T-helper 1 cell (primary cell): Measurements from ENCODE around the gene TBC1D4.

ENCODE experiments used
- DNase-seq, 5 donors: peaks; one replicate each; pipeline ENCODE4 v3.0.0-alpha.2; 2012 to 2020

Gene TBC1D4

DNA sequence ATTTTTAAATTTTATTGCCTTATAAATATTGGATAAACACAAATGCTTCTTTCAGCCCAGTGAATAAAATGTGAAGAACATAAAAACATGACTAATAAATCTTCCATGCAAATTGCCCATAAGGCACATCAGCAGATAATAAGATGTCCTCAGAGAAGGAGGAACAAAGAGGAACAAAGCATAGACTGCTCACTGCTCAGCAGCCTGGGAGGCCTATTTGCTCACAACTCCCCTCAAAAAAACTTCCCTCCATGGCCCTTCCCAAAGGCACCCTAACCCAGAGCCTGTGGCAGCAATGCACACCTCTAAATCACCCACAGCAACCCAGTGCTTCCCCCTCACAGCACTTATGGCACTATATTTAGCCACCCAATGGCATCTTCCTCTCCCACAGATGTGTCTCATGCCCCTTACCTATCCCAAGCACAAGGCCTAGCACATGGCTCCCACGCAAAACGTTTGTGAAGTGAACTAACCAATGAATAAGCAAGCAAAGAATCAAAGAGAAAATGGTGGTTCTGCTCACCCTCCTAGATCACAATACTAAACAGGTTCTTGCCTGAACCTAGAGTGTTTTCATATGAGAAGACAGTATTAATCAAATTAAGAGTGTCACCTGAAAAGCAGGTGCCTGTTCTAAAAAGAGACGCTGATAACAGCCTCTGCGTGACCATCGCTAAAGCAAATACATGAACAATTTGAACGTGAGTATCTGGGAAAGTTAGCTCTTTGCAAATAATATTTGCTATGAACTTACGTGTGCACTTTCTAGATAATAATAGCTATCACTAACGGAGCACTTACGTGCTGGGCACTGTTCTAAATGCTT is 96.9 kb downstream of the TBC1D4 start:
- DNase-seq, result no peak

DNA sequence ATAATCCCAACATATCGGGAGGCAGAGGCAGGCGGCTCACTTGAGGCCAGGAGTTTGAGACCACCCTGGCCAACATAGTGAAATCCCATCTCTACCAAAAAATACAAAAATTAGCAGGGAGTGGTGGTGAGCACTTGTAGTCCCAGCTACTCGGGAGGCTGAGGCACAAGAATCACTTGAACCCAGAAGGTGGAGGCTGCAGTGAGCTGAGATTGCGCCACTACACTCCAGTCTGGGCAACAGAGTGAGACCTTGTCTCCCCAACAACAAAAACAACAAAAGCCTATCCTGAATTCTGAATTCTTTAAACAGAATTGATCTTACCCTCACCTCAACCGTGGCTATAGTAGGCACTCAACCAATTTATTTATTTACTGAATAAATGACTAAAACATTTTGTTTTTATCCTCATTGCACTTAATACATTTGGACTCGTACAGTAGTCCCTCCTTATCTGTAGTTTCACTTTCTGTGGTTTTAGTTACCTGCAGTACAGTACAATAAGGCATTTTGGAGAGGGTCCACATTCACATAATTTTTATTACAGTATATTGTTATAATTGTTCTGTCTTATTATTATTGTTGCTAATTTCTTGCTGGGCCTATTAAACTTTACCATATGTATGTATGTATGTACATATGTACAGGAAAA is 98.8 kb downstream of the TBC1D4 start:
- DNase-seq, result no peak

DNA sequence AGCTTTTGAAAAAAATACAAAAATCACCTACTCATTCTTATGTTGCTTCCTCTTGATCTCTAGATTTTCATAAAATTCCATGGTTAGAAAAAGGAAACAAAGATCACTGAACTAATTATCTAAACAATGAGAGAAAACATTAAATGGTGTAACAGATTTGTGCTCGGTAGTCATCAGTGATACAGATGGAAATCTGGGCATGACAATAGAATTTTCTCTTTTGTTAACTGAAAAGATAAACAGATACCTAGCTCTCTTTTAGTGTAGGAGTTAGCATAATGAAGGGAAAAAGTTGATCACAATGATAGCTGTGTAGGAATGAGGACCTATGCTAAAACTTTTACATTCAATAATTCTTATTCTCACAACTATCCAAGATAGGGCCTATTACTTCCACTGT is 103.7 kb downstream of the TBC1D4 start:
- no peak for DNase-seq

DNA sequence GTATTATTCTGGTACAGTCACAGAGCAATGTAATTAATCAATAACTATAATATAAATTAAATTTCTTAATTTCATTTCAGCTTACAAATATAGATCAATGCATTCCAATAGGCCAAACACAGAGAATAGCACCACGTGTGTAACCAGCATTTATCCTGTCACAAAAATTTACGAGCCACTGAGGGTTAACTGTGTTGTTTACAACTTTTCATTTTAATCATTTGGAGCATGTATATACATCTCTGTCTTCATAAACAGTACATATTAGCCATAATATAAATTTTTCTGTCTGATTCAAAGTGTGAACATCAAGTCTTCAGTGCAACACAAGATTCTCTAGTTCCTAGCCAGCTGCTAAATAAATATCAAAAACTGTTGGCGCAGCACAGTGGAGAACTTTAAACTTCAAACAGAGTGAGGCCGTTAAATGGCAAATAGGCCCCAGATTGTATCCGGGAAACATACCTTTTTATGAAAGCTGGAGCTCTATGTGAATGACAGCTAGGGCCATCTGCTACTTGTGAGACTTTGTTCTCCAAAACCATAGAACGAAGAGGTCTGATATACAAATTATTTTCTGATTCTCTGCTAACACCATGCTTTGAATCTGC is 105.1 kb downstream of the TBC1D4 start:
- no peak for DNase-seq

DNA sequence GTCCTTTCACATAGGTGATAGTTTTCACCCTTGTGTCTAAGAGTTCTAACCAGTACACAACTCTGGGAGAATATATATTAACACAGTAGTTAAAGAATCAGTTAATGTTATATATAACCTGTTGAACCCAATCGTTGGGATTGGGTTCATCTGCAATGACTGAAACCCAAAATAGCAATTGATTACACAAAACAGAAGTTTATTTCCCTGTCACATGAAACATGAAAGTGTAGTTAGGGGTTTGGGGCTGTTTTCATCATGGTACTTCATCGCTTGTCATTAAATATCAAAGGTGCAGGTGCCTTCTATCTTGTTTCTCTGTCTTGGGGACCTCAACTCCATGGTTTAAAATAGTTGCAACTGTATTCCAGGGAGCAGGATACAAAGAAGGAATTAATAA is 106.6 kb downstream of the TBC1D4 start:
- no peak for DNase-seq

DNA sequence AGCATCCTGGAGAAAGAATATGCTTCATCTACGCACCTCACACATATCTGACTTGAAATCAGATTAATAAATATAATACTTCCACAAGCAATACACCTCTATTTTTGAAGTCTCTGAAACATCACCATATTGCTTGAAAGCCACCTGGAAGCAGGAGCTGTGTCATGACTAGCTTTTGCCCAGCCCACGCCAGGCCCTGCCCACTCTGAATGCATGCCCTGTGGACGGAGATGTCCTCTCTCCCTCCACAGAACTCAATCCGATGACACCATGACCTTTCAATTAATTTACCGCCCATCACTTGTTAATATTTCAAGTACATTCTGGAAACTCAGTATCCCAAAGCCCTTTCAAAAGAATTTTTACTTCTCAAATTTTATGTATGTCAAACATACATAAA is 108.0 kb downstream of the TBC1D4 start:
- DNase-seq, result no peak

DNA sequence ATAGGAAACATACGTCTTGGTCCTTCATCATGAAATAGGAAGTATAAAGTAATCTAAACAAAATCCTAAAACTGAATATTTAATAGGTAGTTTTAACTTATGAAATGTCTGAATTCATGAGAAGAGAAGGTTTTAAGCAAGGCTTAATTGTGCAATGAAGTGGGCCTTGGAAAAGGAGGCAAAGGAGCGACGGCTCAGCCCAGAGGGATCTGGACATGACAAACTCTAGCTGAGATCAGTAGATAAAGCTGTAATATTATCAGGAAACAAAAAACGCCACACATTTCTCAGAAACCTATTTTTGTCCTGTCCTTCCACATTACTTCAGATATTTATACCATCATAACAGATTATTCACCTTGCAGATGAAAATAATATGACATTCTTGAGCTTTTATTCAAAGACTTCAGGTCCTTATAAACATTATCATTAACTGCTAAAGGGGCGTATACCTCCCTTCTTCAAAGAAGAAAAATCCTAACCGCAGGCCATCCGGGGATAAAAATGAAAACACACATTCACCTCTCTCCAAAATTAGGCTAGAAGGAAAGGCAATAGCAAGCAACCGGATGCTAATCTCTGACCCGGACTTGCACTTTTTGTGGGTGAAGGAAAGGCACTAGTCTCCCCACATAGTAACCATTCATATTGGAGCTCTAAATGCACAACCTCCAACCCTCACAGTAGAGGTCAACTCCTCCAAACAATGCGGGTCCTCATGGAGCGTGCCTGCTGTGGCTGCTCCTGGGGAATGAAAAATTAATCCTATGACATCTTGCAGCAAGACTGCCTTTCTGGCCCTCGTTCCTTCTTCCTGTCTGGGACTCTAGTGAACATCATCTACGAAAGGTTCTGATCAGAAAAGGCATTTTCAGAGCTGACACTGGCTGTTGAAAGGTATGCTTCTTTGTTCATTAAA is 108.8 kb downstream of the TBC1D4 start:
- DNase-seq, result no peak

DNA sequence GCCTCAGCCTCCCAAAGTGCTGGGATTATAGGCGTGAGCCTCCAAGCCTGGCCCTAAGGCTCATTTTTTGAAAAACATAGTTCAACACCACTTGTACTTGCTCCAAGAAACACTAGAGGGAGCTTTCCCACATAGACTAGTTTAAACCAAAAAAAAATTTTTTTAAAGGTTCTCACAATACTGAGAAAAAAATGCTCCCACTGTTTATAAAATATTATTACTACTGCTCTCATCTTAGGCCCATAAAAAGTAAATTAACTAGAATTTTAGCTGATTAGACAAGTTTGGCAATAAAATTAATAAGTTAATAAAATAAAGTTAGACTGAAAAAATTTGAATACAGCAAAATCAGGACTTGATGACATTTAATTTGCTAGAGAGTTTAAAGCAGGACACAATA is 109.5 kb downstream of the TBC1D4 start:
- peak in 1 of 5 donors; percentile 17 for DNase-seq

DNA sequence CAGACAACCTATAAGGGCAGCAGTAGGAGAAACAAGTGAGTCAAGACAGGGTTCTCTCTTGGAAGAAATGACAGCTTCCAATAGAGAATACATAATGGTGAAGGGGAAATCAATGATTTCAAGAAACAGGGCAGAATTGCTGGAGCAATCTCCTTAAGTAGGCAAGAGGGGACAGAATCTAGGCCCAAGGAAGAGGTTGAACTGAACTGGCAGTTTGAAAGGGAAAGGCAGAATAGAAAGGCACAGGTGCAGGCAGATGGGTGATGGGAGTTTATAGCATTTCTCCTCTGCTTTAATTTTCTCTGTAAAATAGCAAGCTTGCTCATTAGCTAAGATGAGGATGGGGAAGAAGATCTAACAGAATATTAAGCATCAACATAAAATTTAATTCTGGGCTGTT is 110.8 kb downstream of the TBC1D4 start:
- DNase-seq, result no peak

DNA sequence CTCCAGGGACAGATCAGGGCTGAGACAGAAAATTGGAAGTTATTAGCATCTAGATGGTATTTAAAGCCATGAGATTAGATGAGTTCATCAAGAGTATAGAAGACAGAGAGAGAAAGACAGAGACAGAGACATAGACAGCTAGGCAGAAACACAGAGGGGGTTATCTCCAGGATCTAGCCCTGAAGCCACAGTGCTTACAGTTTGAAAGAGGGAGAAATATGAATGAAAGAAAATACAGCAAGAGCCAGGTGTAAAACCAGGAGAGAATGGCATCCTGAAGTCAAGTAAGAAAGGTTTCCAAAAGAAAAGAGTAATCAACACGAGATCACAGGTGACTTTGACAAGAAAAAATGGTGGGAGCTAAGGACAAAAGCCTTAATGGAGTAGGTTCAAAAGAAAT is 111.2 kb downstream of the TBC1D4 start:
- DNase-seq, result no peak

DNA sequence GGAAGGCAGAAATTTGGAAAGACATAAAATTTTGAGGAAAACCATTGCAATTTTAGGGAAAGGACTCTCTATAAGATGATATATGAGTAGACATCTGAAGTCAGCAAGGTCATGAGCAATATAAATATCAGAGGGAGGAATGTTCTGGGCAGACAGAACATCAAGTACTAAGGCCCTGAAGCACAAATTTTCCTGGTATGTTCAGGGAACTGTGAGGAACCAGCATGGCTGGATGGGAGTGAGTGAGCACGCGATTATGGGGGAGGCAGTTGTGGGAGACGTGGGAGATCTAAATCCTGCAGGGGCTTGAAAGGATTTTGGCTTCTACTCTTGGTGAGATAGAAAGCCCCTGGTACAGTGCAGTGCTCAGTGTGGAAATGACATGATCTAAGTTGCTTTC is 112.0 kb downstream of the TBC1D4 start:
- DNase-seq, result no peak

DNA sequence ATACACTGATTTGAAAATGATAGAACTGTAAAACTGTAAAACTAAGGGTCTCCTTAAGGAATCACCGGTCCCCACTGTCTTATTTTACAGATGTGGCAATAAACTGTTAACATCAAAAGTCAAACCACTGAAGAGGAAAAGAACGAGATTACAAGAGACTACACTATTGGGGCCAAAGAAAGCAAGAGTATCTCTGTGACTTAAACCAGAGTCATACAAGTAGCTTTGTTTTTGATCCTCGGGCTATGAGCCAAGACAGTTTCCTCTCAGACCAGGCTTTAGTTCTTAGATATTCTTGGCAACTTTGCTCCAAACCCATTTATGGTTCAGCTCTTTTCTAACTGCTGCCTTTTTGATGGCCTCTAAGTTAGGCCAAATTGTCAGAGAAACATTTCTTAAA is 113.8 kb downstream of the TBC1D4 start:
- DNase-seq, result no peak

DNA sequence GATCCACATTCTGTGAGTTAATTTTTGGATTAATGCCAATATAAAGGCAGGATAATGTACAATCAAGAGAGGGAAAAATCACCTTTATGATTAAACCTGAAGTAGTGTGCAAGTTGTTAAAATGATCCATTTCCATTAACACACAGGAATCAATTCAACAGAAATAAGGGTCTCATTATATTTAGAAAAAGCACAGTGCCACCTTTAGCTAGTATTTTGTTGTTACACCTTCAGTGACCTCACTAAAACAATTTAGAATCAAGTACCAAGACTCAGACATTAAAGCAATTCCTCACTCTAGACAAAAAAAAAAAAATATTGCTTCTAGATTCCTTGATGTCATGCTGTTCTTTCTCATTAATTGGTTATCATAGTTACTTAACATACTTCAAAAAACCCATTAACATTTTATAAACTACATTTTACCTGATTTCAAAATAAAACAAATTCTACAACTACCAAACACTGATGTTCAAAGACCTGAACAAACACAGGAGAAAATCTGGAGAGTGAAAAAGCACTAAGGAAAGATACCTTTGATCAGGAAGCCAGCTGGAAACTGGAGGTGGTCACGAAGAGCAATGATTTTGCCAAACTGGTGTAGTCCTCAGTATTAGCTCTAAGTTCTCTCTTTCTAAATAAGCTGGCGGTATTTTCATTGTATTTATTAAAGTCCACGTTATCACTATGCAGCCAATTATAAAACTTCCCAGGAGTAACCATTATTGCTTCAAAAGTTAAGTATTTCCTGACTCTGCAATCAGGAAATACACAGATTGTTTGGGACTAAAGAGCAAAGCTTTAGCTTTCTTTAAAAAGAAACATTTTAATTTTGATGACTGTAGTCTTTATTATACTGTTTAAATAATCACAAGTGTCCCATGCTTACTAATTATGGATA is 115.3 kb downstream of the TBC1D4 start:
- DNase-seq, result no peak

DNA sequence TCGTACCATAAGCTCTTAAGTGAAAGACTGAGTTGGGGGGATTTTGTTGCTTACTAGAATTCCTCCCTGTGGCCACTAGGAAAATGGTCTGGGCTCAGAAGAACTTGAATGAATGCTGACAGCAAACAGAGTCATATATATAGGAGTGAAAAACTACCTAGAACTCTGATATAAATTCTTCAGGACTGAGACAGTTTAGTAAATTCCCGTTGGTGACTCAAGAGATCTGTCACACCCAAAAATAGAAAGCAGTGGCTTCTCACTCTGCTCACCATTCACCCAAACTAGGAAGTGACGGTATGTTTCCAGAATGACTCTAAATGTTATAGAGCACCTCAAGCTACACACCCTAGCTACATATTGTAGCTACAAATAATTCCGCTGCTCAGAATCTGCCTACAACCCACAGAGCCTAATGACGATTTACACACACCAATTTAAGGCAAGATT is 116.2 kb downstream of the TBC1D4 start:
- peak in 1 of 5 donors; percentile 79 for DNase-seq

DNA sequence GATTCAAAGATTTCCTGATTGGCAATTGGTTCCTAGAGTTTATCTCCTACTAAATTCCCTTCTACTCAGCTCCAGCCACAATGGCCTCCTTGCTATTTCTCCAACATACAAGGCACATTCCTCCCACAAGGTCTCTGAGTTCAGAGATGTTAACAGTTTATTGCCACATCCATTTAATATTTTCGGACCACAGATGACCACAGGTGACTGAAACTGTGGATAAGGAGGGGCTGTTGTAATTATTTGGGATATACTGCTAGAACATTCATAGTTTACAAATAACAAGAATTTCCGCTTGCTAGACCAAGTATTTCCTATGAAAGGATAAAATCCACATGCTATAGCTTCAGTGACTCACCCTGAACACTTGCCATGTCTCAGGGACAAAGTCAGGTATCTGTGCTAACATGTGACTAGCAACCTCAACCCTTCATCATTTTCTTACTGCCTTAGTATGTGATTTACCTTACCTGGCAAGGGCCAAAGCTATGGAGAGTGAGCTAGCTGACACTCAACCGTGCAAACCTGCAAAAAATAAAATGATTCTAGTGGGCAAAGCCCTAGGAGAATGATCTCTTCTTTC is 117.7 kb downstream of the TBC1D4 start:
- no peak for DNase-seq

DNA sequence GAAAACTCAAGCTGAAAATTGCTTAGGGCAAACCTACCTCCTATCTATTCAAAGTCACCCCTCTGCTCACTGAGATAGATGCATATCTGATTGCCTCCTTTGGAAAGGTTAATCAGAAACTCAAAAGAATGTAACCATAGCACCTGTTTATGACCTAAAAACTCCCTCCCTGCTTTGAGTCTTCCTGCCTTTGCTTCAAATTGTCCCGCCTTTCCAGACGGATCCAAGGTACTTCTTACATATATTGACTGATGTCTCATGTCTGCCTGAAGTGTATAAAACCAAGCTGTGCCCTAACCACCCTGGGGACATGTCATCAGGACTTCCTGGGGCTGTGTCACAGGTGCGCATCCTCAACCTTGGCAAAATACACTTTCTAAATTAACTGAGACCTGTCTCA is 118.6 kb downstream of the TBC1D4 start:
- DNase-seq, result no peak

DNA sequence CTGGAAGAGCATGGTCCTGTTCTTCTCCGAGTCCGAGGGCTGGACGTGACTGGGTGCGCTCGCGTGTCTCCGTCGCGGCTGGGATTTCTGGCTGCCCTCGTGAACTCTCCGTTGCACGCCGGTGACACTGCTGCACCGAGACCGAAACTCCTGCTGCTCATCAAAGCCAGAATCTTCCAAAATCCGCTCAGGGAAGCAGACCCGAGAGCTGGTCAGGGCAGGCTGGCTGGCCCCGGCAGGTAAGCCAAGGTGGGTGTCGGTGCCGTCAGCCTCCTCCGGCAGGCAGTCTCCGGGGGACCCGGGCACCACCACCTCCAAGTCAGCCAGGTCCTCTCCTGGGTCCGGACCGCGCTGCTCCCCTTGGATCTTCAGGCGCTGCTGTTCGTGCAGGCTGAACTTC is 119.9 kb downstream of the TBC1D4 start:
- no peak for DNase-seq

DNA sequence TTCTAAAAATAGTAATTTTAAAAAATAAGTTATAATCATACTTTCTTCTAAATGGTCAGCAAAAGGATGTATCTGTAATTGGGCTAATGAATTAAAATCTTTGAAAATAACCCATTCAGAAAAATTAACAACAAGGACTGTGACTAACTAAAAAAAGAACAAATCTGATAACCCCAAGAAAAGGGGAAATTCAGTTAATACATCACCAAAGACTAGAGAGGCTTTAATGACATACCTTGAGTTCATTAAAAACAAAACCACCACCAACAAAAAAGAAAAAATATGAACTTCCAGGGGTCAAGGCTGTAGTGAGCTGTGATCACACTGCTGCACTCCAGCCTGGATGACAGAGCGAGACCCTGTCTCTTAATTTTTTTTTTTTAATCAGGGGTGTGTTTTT is 121.8 kb downstream of the TBC1D4 start:
- no peak for DNase-seq

DNA sequence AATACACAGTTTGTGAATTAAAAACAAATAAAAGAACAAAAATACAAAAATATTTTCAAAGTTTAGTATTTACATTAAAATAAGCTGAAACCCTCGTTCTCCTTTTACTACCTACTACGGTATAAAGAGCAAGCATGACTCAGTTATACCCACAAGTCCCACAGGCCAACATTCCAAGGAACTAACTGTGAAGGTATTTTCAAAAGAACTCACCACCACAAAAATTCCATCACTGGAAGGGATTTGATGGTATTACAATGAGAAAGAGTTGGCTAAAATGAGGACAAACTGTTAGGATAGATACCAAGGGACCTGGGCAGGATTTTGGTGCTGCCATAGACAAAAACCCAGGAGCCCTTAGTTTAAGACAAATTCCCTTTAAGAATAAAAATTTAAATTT is 122.7 kb downstream of the TBC1D4 start:
- no peak for DNase-seq

DNA sequence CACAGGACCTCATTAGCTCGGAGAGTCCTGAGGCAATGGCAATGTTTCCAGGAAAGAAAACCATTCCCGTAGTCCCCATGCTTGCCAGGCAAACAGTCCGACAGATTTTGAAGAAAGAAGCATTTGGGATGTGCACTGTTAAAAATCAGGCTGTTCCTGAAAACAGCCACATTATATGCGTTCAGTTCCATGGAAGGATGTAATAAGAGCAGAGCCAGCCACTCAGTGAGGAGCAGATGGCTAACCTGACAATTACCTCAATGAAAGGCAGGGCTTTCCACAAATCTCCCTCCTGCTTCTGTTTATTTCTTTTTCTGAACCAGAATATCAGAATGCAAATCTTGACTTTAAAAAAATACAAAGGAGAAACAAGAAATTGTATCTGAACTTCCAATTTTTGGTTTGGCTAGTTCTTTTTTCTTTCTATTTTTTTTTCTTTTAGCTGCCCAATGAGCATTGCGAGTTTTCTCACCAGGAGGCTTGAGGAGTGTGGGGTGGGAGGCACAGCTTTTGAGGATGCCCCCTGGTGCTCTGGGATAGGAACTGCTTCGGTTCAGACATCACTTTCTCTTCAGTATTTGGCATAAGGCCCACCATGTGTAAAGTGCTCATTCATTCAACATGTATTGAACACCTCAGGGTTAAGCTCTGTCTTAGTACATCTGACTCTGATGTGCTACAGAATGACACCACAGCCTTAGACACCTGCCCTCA is 124.2 kb downstream of the TBC1D4 start:
- DNase-seq, result peak in 4 of 5 donors; percentile 26 to 49 (median 36)

DNA sequence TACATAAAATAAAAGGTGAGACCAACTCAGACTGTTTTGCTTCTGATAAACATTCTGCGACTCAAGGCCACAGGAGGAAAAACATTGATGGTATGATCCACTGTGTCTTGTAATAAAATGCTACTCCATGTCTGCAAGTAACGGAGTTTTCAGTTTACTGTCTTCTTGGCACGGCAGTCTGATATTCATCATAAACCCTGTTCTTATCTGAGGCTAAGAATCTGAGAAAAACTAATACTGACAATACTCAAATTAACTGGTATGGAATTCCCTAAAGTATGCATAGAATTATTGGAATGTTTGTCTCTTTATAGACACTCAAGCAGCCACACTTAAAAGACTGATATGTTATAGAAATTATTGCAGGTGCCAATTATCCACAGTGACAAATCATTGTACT is 125.5 kb downstream of the TBC1D4 start:
- DNase-seq, result no peak
